Ishikawa (cell line): Measurements from ENCODE around the gene MTHFD1L.

ENCODE experiments used
- CEBPB ChIP-seq: IDR thresholded peaks from 2 replicates; pipeline ENCODE4 v1.6.1; 2012
- CREB1 ChIP-seq: IDR thresholded peaks from 2 replicates; pipeline ENCODE4 v1.6.1; 2012; ENCODE audit warnings: low read depth
- EGR1 ChIP-seq: IDR thresholded peaks from 2 replicates; pipeline ENCODE4 v1.6.1; 2012
- EP300 ChIP-seq: IDR thresholded peaks from 2 replicates; pipeline ENCODE4 v1.6.1; 2012; ENCODE audit warnings: borderline replicate concordance
- FOXM1 ChIP-seq: IDR thresholded peaks from 2 replicates; pipeline ENCODE4 v1.6.1; 2012; ENCODE audit warnings: low read depth, borderline replicate concordance
- MAX ChIP-seq: IDR thresholded peaks from 2 replicates; pipeline ENCODE4 v1.6.1; 2012
- NFIC ChIP-seq: IDR thresholded peaks from 2 replicates; pipeline ENCODE4 v1.6.1; 2012
- RAD21 ChIP-seq: IDR thresholded peaks from 2 replicates; pipeline ENCODE4 v1.6.1; 2012; ENCODE audit warnings: low read depth
- REST ChIP-seq: IDR thresholded peaks from 2 replicates; pipeline ENCODE4 v1.6.1; 2012; ENCODE audit warnings: low read depth, mild to moderate bottlenecking
- TAF1 ChIP-seq: IDR thresholded peaks from 2 replicates; pipeline ENCODE4 v1.6.1; 2012; ENCODE audit warnings: low read depth, mild to moderate bottlenecking
- TCF12 ChIP-seq: IDR thresholded peaks from 2 replicates; pipeline ENCODE4 v1.6.1; 2012; ENCODE audit warnings: low read depth
- TEAD4 ChIP-seq: IDR thresholded peaks from 2 replicates; pipeline ENCODE4 v1.6.1; 2012
- USF1 ChIP-seq: IDR thresholded peaks from 2 replicates; pipeline ENCODE4 v1.6.1; 2012
- YY1 ChIP-seq: IDR thresholded peaks from 2 replicates; pipeline ENCODE4 v1.6.1; 2012; ENCODE audit warnings: low read depth
- ZBTB7A ChIP-seq: IDR thresholded peaks from 2 replicates; pipeline ENCODE4 v1.6.1; 2012; ENCODE audit warnings: low read depth

Gene MTHFD1L

GRCh38 chr6:150868759-150869158 is 3.3 kb downstream of the MTHFD1L start:
- TF ChIP-seq USF1 (no peak), NFIC (no peak), YY1 (no peak), MAX (no peak), CEBPB (no peak), TCF12 (no peak), EP300 (no peak), TAF1 (no peak), TEAD4 (no peak), REST (no peak), ZBTB7A (no peak), EGR1 (no peak), RAD21 (no peak), CREB1 (no peak), FOXM1 (no peak)

GRCh38 chr6:150874179-150874578 is 8.7 kb downstream of the MTHFD1L start:
- TF ChIP-seq EP300: no peak
- TF ChIP-seq YY1: no peak
- no peak for TF ChIP-seq EGR1
- no peak for TF ChIP-seq ZBTB7A
- no peak for TF ChIP-seq RAD21
- TF ChIP-seq CEBPB: no peak
- TF ChIP-seq REST: no peak
- TF ChIP-seq USF1: no peak
- no peak for TF ChIP-seq TAF1
- TF ChIP-seq CREB1: no peak
- no peak for TF ChIP-seq MAX
- no peak for TF ChIP-seq TEAD4
- TF ChIP-seq FOXM1: no peak

- TF ChIP-seq EGR1 (no peak), MAX (no peak), USF1 (no peak), NFIC (no peak), RAD21 (no peak), TEAD4 (no peak), CEBPB (no peak), ZBTB7A (no peak), CREB1 (no peak), EP300 (no peak), YY1 (no peak)
Observed at GRCh38 chr6:150875841-150876240, 10.3 kb downstream of the MTHFD1L start.

- no peak for TF ChIP-seq FOXM1
- TF ChIP-seq YY1: no peak
- no peak for TF ChIP-seq NFIC
- no peak for TF ChIP-seq EP300
- TF ChIP-seq EGR1: no peak
Observed at GRCh38 chr6:150876598-150876997, 11.1 kb downstream of the MTHFD1L start.

GRCh38 chr6:150877928-150878327 is 12.4 kb downstream of the MTHFD1L start:
- TF ChIP-seq TEAD4 (no peak), CEBPB (no peak), MAX (no peak), REST (no peak), YY1 (no peak), FOXM1 (no peak), EGR1 (no peak), CREB1 (no peak), TCF12 (no peak), RAD21 (no peak), USF1 (no peak), ZBTB7A (no peak), NFIC (no peak), EP300 (no peak), TAF1 (no peak)
